MG63 (cell line): ENCODE measurements around the gene NDE1. TPM values are rescaled to one million over a fixed set of nuclear protein-coding genes. Genes with fewer than 3 reads are reported as not detected.
"Not testable (repeated sequence)": the region's sequence is repeated elsewhere in the genome, so short reads cannot be mapped to it uniquely, and the experiment has no call there.

Source experiments
- DNase-seq: peaks from one replicate; pipeline ENCODE4 v3.0.0-alpha.2; 2020
- H3K27me3 ChIP-seq: fragments of 250-450 bp; sonication (Bioruptor Pico); 2 replicates; pipeline ENCODE4 v1.5.1; 2020; ENCODE audit warnings: mild to moderate bottlenecking, moderate library complexity
- H3K36me3 ChIP-seq: fragments of 250-450 bp; sonication (Bioruptor Pico); 2 replicates; pipeline ENCODE4 v1.5.1; 2020; ENCODE audit warnings: mild to moderate bottlenecking, moderate library complexity
- H3K4me3 ChIP-seq: fragments of 250-450 bp; sonication (Bioruptor Pico); 2 replicates; pipeline ENCODE4 v1.5.1; 2020; ENCODE audit warnings: mild to moderate bottlenecking, moderate library complexity
- H3K9me3 ChIP-seq: fragments of 250-450 bp; sonication (Bioruptor Pico); 2 replicates; pipeline ENCODE4 v1.5.1; 2020; ENCODE audit warnings: mild to moderate bottlenecking, moderate library complexity
- total RNA-seq: library from RNA; depleted of rRNA; stranded (reverse); fragments of >200 nt; shearing (Covaris generic); gene quantifications from 2 replicates; pipeline ENCODE4 v1.2.3, GENCODE V29; 2014; ENCODE audit warnings: low replicate concordance

The NDE1 gene
- total RNA-seq, 1 experiment from 2014 or later: 34.4 TPM

DNA sequence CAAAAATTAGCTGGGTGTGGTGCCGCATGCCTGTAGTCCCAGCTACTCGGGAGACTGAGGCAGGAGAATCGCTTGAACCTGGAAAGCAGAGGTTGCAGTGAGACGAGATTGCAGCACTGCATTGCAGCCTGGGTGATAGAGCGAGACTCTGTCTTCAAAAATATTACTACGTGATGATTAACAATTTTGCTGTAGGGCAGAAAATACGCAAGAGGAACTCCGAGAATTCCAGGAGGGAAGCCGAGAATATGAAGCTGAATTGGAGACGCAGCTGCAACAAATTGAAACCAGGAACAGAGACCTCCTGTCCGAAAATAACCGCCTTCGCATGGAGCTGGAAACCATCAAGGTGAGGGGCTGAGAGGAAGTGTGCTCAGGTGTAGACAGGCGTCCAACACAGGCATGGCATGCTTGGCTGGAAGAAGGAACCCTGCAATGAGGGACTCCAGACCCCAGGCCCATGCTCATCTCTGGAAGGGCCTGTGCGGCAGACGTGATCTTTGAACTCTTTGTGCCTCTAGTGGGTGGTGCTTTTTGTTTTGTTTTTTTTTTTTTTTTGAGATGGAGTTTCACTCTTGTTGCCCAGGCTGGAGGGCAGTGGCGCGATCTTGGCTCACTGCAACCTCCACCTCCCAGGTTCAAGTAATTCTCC lies 17.2 kb downstream of the NDE1 start:
- peaks cover 71% of the 10 kb centered on the region for H3K36me3 ChIP-seq
- H3K4me3 ChIP-seq: no peak overlapping the region
- no peak for DNase-seq
- no peaks in the 10 kb centered on the region for H3K9me3 ChIP-seq
- H3K27me3 ChIP-seq: no peaks in the 10 kb centered on the region

DNA sequence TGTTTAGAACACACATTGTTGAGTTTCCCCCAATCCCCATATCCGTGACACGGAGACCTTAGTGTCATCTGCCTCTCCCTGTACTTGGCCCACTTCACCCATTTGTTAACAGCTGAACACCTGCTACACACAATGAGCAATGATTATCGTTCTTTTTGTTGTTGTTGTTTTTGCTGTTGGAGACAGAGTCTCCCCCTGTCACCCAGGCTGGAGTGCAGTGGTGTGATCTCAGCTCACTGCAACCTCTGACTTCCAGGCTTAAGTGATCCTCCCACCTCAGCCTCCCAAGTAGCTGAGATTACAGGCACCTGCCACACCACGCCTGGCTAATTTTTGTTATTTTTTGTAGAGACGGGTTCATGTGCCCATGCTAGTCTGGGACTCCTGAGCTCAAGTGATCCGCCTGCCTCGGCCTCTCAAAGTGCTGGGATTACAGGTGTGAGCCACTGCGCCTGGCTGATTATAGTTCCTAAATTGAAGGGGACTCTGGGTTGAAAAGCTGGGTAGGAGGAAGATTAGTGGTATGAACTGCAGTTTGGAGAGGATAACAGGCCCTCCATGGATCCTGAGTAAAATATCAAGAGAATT lies 21.6 kb downstream of the NDE1 start:
- Histone ChIP-seq H3K9me3 (no peaks in the 10 kb centered on the region), H3K27me3 (no peaks in the 10 kb centered on the region), H3K4me3 (no peak overlapping the region), H3K36me3 (peaks cover 50% of the 10 kb centered on the region)
- no peak for DNase-seq

DNA sequence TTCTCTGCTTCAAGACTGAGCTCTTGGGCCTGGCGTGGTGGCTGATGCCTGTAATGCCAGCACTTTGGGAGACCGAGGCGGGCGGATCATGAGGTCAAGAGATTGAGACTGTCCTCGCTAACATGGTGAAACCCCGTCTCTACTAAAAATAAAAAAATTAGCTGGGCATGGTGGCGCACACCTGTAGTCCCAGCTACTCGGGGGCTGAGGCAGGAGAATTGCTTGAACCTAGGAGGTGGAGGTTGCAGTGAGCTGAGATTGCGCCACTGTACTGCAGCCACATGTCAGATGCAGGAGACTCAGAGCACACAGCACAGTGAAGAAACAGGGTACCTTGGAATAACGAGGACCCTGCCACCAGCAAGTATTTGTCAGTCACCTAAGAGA lies 22.1 kb downstream of the NDE1 start:
- not testable (repeated sequence) for H3K4me3 ChIP-seq, H3K9me3 ChIP-seq, DNase-seq, H3K27me3 ChIP-seq
- H3K36me3 ChIP-seq: peaks cover 50% of the 10 kb centered on the region

DNA sequence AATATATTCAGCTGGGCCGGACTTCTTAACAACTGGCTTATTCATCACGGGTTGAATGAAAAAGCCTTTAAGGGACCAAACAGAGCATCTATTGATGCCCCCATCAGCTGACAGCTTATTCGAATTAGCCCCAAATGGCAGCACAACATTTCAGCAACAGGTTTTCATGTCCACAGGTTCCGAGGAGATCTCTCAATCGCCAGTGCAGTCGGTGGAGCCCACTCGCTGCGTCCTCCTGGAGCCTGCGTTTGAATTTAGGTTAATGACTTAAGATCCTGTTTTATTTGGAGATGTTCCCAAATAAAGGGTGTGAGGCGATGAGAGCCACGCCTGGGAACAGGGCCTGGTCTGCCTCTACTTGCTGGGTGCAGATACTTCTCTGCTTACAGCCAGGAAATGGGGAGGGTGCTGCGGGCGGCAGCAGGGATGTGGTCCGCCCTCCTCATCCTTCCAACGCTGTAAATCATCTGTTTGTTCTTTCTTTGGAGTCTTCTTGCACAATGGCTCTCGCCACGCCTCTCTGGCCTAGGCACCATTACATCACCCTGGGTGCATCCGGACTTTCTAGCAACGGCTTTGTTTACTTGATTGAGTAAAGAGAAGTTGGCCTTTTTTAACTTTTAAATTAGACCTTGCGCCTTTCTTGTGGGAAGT lies 22.6 kb downstream of the NDE1 start:
- peaks cover 50% of the 10 kb centered on the region for H3K36me3 ChIP-seq
- H3K27me3 ChIP-seq: no peaks in the 10 kb centered on the region
- no peak overlapping the region for H3K4me3 ChIP-seq
- no peaks in the 10 kb centered on the region for H3K9me3 ChIP-seq
- DNase-seq: peak; percentile 97

DNA sequence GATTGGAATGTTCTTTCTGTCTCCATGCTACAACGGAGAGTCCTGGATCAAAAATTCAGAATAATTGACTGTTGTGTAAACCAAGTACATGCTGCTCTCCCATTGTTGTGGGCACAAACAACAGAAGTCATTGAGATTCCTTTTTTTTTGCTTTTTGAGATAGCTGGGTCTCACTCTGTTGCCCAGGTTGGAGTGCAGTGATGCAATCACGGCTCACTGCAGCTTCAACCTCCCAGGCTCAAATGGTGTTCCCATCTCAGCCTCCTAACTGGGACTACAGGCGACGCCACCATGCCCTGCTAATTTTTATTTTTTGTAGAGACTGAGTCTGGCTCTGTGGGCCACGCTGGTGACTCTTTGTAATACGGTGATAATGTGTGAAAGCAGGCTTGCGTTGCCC lies 24.5 kb downstream of the NDE1 start:
- no peak overlapping the region for H3K4me3 ChIP-seq
- no peaks in the 10 kb centered on the region for H3K9me3 ChIP-seq
- H3K36me3 ChIP-seq: peaks cover 54% of the 10 kb centered on the region
- no peak for DNase-seq
- H3K27me3 ChIP-seq: no peaks in the 10 kb centered on the region

DNA sequence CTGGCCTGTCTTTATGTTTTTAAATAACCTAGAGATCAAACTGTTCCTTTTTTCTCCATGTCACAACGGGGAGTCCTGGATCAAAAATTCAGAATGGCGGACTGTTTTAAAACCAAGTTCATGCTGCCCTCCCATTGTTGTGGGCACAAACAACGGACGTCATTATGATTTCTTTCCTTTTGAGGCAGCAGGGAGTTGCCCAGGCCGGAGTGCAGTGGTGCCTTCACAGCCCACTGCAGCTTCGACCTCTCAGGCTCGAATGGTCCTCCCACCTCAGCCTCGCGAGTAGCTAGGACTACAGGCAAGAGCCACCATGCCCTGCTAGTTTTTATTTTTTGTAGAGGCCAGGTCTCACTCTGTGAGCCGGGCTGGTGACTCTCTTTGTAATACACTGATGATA lies 26.5 kb downstream of the NDE1 start:
- H3K4me3 ChIP-seq: no peak overlapping the region
- no peak for DNase-seq
- H3K27me3 ChIP-seq: no peaks in the 10 kb centered on the region
- no peaks in the 10 kb centered on the region for H3K9me3 ChIP-seq
- peaks cover 61% of the 10 kb centered on the region for H3K36me3 ChIP-seq

DNA sequence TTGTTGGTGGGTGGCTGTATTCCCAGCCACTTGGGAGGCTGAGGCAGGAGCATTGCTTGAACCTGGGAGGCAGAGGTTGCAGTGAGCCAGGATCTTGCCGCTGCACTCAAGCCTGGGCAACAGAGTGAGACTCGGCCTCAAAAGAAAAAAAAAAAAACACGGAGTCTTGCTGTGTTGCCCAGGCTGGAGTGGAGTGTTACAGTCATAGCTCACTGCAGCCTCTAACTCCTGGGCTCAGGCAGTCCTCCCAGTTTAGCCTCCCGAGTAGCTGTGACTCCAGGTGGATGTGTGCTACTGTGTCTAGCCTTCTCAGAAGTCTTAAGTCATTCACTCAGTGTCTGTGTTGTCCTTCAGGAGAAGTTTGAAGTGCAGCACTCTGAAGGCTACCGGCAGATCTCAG lies 27.4 kb downstream of the NDE1 start:
- Histone ChIP-seq H3K36me3 (peaks cover 60% of the 10 kb centered on the region), H3K27me3 (no peaks in the 10 kb centered on the region), H3K4me3 (no peak overlapping the region), H3K9me3 (no peaks in the 10 kb centered on the region)
- no peak for DNase-seq

DNA sequence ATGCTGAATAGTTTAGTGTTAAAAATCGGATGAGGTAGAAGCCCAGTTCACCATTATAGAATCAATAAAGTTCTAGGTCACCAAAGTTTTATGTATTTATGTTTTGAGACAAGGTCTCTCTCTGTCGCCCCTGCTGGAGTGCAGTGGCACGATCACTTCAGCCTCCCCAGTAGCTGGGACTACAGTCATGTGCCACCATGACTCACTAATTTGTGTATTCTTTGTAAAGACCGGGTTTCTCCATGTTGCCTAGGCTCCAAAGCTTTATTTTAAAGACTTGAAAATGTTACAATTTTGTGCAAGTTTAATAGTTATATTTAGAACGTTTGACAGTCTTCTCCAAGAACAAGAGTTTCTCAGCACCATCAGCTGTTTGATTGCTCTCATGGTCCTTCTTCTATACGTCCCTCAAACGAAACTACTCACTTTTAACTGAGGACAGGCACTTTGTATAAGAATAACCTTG lies 32.1 kb downstream of the NDE1 start:
- H3K4me3 ChIP-seq: no peak overlapping the region
- no peaks in the 10 kb centered on the region for H3K27me3 ChIP-seq
- H3K36me3 ChIP-seq: peaks cover 78% of the 10 kb centered on the region
- H3K9me3 ChIP-seq: no peaks in the 10 kb centered on the region
- peak; percentile 79 for DNase-seq

DNA sequence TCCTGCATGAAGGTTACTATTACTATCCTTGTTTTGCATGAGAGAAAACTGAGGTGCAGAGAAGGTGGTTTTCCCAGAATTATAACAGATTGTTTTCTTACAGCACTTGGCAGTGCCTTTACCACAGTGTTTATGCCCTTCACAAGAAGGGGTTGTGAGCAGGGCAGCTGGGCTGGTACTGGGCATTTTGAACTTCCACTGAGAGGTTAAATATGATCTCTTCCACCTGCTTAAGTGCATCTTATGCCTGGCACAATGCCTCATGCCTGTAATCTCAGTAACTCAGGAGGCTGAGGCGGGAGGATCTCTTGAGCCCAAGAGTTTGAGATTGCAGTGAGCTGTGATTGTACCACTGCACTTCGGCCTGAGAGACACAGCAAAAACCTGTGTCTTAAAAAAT lies 36.2 kb downstream of the NDE1 start:
- Histone ChIP-seq H3K27me3 (no peaks in the 10 kb centered on the region), H3K36me3 (peaks cover 79% of the 10 kb centered on the region), H3K4me3 (no peak overlapping the region), H3K9me3 (no peaks in the 10 kb centered on the region)
- DNase-seq: no peak

DNA sequence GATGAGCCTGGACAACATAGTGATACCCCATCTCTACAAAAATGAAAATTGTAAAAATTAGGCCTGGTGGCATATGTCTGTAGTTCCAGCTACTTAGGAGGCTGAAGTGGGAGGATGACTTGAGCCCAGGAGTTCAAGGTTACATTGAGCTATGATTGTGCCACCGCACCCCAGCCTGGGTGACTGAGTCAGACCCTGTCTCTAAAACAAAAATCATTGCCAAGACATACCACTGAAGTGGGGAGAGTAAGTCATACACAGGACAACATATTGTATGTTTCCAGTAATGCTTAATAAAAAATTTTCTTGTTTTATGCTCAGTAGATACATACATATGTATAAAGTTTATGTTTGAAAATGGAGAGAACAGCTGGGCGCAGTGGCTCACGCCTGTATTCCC lies 39.2 kb downstream of the NDE1 start:
- no peaks in the 10 kb centered on the region for H3K27me3 ChIP-seq
- no peak overlapping the region for H3K4me3 ChIP-seq
- H3K9me3 ChIP-seq: no peaks in the 10 kb centered on the region
- H3K36me3 ChIP-seq: peaks cover 84% of the 10 kb centered on the region
- peak; percentile 56 for DNase-seq

DNA sequence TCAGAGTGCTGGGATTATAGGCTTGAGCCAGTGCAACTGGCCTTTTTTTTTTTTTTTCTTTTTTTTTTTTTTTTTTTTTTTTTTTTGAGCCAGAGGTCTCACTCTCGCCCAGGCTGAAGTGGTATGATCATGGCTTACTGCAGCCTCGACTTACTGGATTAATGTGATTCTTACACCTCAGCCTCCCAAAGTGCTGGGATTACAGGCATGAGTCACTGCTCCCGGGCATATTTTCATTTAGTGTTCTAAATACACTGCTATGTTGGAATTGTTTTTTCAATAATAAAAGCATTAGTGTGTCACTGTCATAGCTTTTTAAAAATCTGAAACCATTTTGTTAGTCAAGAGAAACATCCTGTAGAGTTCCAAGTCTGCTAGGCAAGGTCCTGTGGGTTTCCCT lies 40.3 kb downstream of the NDE1 start:
- no peaks in the 10 kb centered on the region for H3K9me3 ChIP-seq
- peaks cover 83% of the 10 kb centered on the region for H3K36me3 ChIP-seq
- no peak overlapping the region for H3K4me3 ChIP-seq
- DNase-seq: peak; percentile 71
- no peaks in the 10 kb centered on the region for H3K27me3 ChIP-seq

DNA sequence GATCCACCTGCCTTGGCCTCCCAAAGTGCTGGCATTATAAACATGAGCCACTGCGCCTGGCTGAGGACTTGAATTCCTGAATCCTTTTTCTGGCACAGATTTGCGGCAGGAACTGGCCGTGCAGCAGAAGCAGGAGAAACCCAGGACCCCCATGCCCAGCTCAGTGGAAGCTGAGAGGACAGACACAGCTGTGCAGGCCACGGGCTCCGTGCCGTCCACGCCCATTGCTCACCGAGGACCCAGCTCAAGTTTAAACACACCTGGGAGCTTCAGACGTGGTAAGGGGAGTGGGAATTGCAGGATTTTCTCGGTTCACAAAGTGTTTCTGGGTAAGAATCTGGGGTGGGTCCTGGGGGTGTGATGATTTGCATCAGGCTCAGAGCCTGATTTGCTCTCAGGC lies 41.0 kb downstream of the NDE1 start:
- Histone ChIP-seq H3K27me3 (no peaks in the 10 kb centered on the region), H3K9me3 (no peaks in the 10 kb centered on the region), H3K4me3 (no peak overlapping the region), H3K36me3 (peaks cover 82% of the 10 kb centered on the region)
- no peak for DNase-seq

DNA sequence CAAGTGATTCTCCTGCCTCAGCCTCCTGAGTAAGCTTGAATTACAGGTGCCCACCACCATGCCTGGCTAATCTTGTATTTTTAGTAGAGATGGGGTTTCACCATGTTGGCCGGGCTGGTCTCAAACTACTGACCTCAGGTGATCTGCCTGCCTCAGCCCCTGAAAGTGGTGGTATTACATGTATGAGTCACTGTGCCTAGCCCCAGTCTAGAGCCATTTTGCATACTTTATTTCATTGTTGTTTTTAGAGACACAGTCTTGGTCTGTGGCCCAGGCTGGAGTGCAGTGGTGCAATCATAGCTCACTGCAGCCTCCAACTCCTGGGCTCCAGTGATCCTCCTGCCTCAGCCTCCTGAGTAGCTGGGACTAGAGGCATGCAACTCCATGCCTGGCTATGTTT lies 42.5 kb downstream of the NDE1 start:
- not testable (repeated sequence) for H3K4me3 ChIP-seq, H3K9me3 ChIP-seq, DNase-seq, H3K27me3 ChIP-seq
- H3K36me3 ChIP-seq: peaks cover 81% of the 10 kb centered on the region

DNA sequence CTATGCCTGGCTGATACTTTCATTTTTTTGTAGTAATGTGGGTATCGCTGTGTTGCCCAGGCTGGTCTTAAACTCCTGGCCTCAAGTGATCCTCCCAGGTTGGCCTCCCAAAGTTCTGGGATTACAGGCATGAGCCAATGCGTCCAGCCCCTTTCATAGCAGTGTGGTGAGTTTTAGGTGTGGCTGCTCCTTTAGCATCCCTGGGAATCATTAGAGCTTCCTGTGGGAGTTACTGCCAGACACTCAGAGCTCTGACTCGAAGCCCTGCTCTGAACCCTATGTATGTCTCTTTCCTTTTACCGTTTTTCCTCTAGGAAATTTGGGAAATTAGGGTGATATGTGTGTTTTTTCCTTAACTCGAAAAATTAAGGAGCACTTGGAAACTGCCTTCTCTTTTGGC lies 44.5 kb downstream of the NDE1 start:
- Histone ChIP-seq H3K4me3 (no peak overlapping the region), H3K36me3 (peaks cover 84% of the 10 kb centered on the region), H3K27me3 (no peaks in the 10 kb centered on the region), H3K9me3 (no peaks in the 10 kb centered on the region)
- DNase-seq: no peak

DNA sequence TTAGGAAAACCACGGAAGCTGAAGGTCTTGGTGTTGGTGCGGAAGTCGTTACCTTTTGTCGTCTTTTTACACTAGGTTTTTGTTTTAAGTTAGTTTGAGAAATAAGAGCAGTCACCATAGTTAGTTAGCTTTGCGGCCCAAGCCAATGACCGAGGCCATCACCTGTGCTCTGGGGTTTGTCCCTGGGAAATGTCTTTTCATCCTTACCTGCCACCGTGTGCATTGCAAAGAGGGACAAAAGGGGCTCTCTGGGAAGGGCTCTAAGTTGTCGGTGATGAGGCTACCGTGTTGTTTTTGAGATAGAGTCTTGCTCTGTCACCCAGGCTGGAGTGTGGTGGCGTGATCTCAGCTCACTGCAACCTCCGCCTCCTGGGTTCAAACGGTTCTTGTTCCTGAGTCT lies 49.8 kb downstream of the NDE1 start:
- no peak for DNase-seq
- no peaks in the 10 kb centered on the region for H3K9me3 ChIP-seq
- H3K27me3 ChIP-seq: no peaks in the 10 kb centered on the region
- no peak overlapping the region for H3K4me3 ChIP-seq
- H3K36me3 ChIP-seq: peaks cover 67% of the 10 kb centered on the region

DNA sequence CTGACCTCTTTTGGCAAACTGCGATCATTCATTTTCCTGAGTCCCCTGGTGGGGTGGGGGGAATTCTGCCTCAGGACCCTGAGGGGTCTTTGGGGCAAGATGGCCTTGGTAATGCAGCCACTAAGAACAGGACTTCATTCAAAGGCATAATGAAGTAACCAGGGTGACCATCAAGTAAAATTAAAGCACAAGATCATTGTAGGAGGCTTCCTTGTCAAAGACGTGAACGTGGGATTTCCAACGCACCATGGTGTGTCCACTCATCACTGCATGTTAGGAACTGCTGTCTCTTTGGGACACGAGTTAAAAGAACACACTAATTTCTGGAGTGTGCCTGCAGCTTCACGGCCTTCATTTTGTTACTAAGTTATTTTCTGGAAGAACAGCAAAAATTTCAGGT lies 51.3 kb downstream of the NDE1 start:
- Histone ChIP-seq H3K27me3 (no peaks in the 10 kb centered on the region), H3K4me3 (no peak overlapping the region), H3K36me3 (peaks cover 70% of the 10 kb centered on the region), H3K9me3 (no peaks in the 10 kb centered on the region)
- no peak for DNase-seq

DNA sequence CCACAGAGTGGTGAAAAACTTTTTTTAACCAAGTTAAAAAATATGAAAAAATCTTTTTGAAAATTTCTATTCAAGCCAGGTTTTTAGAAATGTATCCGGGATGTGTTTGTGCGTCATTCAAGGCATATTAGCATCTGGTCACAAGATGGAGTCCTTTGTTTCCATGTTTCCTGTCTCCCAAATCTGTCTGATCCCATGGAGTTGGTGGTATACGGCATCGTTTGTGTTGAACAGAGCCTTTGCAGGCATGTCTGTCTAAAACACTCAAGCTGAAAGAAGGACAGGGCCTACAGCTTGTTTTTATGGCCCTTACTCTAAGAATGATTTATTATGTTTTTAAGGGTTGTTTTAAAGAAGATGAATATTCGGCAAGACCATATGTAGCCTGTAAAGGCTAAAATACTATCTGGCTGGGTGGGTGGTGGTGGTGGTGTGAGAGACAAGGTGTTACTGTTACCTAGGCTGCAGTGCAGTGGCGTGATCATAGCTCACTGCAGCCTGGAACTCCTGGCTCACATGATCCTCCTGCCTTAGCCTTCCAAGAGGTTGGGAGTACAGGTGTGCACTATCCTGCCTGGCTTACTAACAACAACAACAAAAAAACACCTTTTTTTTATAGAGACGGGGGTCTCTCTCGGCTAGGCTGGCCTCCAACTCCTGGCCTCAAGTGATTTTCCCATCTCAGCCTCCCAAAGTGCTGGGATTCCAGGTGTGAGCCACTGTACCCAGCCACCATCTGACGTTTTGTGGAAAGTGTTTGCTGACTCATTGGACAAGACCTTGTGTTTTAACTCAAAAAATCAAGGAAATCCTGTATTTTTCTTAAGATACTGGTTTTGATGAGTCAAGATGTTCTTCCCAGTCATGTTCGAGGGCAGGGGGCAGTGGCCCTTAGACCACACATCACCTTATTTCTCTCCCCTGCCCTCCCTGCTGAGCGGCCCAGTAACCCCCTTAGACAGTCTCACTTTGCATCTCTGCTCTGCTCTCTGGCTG lies 52.2 kb downstream of the NDE1 start:
- no peak overlapping the region for H3K4me3 ChIP-seq
- no peak for DNase-seq
- no peaks in the 10 kb centered on the region for H3K9me3 ChIP-seq
- H3K27me3 ChIP-seq: no peaks in the 10 kb centered on the region
- peaks cover 64% of the 10 kb centered on the region for H3K36me3 ChIP-seq
